Smooth muscle cell of trachea (primary cell): ENCODE measurements around the gene IMMP1L. TPM values are rescaled to one million over a fixed set of nuclear protein-coding genes. Genes with fewer than 3 reads are reported as not detected.

Experiments
- total RNA-seq: library from RNA; depleted of rRNA; stranded (reverse); fragments of >200 nt; gene quantifications from 2 replicates; pipeline ENCODE4 v1.2.1, GENCODE V29; 2014

The IMMP1L gene
- 6.6 and 25.7 TPM in 2 replicates for total RNA-seq

GRCh38 chr11:31509429-31510345, at the start of gene IMMP1L, which contains the start of gene ELP4:
Gene IMMP1L (minus strand): TSS chr11:31509622. CDS start chr11:31463276, 46,346 bp downstream.
Gene ELP4 (plus strand): TSS chr11:31509767. CDS start chr11:31509785, 18 bp downstream.

Other genes starting within 250 kb of the IMMP1L start
- gene DCDC1, start 139.9 kb downstream of the IMMP1L start, total RNA-seq, result under 0.01 and 0.29 TPM in 2 replicates
- gene DNAJC24, start 139.8 kb downstream of the IMMP1L start, total RNA-seq, result 16.7 and 21.1 TPM in 2 replicates
- 16.4 and 23.0 TPM in 2 replicates for gene ELP4, start 145 bp upstream of the IMMP1L start, total RNA-seq